Islet of Langerhans (tissue), 1 donor: ENCODE measurements around the gene TOMM20.
"Not testable (repeated sequence)": the region's sequence is repeated elsewhere in the genome, so short reads cannot be mapped to it uniquely, and the experiment has no call there.

Source experiments
- FAIRE-seq: peaks from one replicate; lab custom pipeline; 2011; peaks lifted over from hg19 to GRCh38; lab: Jason Lieb, UNC

The TOMM20 gene

DNA sequence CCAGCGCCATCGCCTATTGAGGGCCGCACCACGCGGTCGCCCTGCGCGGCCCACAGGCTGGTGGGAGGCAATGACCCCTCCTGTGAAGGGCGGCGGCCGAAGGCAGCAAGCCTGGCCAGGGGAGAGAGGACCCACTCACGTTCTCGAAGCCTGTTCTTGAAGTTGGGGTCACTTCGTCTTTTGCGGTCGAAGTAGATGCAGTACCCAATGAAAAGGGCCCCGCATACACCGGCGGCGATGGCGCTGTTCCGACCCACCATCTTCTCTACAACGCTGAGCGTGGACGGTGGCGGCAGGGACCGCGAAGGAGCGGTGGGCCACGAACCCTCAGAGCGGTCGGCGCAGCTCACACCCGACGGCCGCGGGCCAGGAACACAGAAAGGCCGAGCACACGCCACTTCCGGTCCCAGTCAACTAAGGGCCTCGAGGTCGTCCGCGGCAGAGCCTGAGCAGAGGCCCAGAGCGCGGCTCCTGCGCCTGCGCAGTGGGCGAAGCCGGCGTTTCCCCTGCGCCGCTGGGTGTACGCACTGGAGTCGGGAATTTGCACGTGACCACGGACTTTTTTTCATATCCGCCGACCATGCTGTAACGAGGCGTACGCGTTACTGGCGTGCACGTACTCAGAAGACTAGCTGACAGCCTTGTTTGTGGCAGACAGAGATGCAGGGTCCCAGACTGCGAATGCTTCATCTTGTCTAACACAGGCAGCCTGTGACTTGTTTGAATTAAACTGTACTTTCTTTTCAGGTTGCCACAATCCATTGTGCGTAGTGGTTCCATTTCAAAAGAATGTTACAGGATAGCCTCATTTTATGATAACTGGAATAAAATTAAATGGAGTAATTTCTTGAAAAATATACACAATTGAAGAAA is at the start of gene TOMM20:
TSS of gene TOMM20 (minus strand) at position 382 of the 873 bp plus-strand sequence. CDS start at position 260, 122 bp downstream.
- FAIRE-seq: no peak

DNA sequence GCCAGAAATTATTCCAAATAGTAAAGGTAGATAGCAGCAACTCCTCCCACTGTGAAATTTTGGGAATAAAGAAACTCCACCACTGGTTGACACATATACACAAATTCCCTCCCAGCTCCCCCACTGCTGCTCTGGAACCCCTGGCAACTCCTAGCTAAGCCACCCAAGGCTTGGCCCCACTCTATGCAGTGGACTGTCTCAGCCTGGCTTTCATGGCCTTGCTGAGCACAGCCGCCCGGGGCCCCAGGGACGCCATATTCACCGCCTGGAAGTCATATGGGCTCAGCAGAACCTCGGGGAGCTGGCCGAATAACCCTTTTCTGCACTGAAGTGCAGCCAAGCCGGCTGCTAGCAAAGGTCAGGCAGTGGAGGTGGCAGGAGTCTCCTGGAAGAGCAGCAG is 47.8 kb upstream of the TOMM20 start:
- FAIRE-seq: no peak

DNA sequence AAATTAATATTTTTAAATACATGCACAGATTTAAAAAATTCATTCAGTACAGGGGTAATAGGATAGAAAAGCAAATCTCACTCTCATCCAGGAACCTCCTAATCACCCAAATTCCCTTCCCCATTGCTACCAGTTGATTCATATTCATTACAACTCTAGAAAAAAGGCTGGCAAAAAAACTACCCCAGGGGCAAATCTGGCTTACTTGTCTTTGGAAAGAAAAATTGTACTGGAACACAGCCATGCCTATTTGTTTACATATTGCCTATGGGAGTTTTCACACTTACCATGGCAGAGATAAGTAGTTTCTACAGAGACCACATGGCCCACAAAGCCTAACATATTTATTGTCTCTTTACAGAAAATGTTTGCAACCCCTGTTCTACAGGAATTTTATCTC is 41.3 kb upstream of the TOMM20 start:
- no peak for FAIRE-seq

DNA sequence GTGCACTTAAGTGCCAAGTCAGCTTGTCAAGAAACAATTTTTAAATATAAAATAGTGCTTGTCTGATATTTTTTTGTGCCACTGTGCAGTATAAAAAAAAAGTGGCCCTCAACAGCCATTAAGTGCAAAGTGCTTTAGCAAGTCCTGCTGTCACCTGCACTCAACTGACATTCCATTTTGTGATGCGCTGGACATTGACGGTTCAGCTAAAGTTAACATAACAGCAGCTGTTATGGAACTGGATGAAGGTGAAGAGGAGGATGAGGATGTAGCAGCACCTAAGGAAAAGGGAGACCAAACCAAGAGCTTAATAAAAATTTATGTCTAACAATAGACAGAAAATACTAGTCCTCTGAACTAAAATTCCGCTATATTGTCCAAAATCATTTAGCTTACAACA is 39.7 kb upstream of the TOMM20 start:
- FAIRE-seq: no peak

DNA sequence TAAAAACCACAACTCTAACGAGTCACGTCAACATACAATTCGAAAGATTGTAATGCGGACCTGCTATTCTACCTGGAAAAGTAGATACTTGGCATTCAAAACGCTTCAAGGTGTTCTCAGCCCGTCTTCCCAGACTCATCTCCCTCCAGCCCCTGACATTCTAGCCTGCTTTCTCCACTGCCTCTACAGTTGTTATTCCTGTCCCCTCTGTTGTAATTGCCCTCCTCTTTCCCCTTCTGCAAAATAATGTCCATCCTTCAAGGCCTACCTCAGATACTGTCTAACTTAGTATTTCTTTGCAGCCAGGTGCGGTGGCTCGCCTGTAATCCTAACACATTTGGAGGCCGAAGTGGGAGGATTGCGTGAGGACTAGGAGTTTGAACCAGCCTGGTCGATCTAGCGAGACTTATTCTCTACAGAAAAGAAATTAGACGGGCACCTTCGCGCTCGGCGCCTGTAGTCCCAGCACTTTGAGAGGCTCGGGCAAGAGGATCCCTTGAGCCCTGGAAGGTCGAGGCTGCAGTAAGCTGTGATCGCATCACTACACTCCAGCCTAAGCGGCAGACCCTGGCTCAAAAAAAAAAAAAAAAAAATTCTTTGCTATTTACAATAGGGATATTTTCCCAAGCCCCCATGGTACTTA is 33.2 kb upstream of the TOMM20 start:
- FAIRE-seq: no peak

DNA sequence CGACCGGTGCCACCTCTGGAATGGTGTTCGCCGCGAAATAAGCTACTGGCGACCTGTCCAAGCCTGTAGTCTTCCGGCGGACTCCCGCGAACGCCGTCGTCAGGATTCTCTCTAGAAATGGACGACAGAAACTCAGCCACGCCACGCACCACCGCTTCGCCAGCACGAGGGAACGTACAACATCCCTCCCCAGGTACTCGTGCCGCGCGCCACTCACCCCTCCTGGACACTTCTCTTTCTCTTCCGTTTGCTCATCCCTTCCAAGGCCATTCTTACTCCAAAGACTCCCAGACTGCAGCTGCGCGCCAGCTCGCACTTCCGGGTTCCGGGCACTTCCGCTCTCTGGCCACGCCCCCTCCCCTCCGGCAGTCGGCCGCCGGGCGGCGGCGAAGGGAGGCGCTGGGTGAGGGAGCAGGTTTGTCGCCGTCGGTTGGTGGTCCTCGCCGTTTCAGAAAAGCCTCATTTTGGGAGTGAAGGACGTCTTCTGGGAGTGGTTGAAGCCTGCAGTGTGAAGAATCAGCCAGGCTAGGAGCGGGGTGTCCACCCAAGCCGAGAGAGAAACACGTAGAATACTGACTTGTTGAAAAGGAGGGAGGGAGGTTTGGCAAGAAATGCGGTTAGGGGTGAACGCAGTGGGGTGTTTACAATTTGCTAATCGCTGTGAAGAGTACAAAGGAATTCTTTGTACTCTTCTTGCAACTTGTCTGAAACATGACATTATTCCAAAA is 32.5 kb upstream of the TOMM20 start, which contains the start of gene RBM34:
TSS of gene RBM34 (minus strand) at position 294 of the 728 bp plus-strand sequence. CDS start at position 270, 24 bp downstream.
- FAIRE-seq: no peak

DNA sequence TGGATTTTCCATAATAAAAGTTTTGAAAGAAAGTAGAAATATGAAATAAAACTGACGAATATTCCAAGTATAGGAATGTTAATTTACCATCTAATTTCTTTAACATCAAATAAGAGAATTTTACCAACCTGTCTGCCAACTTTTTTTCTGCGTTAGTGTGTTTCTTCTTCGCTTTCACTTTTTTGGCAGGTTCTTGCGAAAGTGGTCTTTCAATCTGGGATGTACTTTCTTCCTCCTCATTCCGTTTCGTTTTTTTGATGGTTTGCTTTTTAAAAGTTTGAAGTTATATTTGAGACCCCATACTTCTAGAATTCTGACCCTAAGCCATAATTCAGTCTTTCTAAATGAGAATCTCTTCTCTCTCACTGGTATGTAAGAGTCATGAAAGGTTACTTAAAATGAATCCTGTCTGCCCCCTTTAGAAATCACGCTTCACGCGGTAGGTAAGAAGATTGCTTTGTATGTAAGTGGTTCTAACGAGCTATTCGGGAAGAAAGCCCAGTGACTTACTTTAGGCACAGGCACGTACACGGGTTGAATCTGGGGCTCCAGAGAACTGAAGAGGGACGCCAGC is 31.8 kb upstream of the TOMM20 start:
- FAIRE-seq: no peak

DNA sequence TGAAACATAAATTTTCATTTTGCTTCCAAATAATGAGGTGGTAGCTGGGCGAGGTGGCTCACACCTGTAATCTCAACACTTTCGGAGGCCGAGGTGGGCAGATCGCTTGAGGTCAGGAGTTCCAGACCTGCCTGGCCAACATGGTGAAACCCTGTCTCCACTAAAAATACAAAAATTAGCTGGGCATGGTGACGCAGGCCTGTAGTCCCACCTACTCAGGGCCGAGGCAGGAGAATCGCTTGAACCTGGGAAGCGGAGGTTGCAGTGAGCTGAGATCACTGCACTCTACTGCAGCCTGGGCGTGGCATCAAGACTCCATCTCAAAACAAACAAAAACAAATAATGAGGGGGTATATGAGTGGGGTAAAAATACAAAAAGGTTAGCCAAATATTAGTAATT is 31.3 kb upstream of the TOMM20 start:
- not testable (repeated sequence) for FAIRE-seq

DNA sequence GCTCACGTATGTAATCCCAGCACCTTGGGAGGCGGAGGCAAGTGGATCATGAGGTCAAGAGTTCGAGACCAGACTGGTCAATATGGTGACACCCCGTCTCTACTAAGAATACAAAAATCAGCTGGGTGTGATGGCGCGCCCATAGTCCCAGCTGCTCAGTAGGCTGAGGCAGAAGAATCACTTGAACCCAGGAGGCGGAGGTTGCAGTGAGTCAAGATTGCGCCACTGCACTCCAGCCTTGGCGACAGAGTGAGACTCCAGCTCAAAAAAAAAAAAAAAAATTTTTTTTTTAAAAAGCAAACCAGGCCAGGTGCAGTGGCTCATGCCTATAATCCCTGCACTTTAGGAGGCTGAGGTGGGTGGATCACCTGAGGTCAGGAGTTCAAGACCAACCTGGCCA is 30.6 kb upstream of the TOMM20 start:
- not testable (repeated sequence) for FAIRE-seq

DNA sequence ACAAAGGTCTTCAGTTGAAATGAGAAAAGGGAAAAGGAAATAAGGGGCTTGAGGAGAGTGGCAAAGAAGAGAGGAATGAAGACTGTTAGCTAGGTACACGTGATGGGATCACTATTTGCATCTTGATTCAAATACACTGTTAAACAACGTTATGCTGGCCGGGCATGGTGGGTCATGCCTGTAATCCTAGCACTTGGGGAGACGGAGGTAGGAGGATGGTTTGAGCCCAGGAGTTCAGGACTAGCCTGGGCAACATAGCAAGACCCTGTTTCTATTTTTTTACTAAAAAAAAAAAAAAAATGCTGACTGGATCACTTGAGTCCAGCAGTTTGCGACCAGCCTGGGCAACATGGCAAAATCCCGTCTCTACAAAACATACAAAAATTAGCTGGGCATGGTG is 30.0 kb upstream of the TOMM20 start:
- no peak for FAIRE-seq

DNA sequence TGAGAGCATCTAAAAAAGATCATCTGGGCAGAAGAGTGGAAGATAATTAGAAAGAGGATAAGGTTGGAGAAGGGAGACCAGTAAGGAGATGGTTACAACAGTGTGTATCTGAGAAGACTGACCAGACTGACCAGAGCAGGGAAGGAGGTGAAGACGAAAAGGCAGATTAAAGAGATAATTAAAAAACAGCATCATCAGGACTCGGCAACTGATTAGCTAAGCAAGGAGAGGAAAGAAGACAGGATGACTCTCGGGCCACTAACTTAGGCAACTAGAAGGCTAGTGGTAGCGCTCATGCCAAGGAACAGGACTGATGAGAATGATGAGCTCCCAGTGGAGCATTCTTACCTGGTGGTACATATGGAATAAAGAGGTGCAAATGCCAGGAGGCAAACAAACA is 28.5 kb upstream of the TOMM20 start:
- no peak for FAIRE-seq

DNA sequence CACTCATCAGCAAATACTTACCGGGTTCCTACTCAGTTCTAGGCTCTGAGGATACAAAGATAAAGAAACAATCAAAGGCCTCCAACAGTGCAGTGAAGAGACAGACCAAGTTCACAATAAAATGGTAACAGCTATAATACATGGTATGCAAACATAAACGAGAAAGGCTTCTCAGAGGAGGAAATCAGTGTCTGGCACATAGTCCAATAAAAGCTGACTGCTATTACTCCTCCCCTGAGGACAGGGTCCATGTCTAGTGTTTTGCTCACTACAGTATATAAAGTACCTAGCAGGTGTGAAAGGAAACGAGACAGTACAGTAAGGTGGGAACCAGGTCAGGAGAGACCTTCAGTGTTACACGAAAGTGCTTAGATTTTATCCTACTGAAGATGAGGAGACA is 28.1 kb upstream of the TOMM20 start:
- no peak for FAIRE-seq

DNA sequence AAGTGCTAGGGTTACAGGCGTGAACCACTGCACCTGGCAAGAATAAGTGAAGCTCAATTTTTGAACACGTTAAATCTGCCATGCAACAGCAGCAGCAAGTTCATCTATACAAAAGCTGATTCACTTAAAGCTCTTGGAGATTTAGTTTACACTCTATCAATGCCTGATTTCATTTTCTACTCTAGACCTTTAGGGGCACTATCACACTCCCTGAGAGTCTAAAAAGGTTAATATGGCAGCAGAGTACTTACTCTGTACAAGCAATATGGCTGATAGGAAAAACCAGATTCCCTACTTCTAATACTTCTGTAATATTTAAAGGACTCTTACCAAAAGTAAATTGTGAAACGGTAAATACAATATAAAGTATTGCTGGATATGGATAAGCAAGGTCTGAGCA is 27.6 kb upstream of the TOMM20 start:
- no peak for FAIRE-seq

DNA sequence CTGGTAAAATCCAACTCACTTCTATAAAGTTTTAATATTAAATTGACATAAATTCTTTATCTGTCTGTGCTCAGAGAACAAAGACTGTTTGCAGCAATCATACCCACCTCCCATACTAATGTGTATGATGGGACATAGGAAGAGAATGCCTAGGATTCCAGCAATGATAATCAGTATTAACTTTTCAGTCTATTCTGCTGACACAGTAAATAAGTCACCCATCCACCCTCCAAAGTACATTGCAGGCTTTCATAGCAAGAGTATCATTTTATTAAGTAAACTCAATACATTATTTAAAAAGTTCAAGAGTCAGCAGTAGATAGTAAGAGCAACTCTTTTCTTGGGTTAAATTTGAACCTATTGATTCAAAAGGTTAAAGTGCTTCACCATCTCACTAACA is 23.6 kb upstream of the TOMM20 start:
- no peak for FAIRE-seq

DNA sequence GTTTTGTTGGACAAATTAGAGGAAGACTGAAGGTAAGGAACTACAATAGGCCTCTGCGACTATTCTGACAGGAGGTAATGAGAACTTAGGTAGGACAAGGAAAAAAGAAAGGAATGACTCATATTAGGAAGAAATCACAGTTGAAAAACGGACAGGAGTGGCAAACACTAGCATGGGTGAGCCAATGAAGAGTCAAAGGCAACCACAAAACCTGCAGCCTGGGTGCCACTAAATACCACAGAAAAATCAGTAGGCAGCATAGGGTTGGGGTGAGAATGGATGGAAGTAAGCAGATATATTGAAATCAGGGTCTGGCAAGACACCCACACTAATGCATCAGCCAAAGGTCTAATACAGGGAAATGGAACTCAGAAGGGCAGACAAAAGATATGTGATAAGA is 22.4 kb upstream of the TOMM20 start:
- FAIRE-seq: no peak

DNA sequence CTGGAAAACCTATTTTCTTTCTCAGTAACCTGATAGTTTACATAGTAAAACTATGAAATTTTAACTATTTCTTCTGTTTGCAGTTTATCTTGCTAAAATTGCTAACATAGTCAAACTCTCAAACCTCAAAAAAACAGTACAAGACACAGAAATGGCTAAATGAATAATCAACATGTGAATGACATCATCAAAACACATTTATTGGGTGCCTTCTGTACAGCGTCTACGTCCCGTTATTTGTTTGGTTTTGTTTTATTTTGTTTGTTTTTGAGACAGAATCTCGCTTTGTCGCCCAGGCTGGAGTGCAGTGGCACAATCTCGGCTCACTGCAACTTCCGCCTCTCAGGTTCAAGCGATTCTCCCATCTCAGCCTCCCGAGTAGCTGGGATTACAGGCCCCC is 21.2 kb upstream of the TOMM20 start:
- no peak for FAIRE-seq

DNA sequence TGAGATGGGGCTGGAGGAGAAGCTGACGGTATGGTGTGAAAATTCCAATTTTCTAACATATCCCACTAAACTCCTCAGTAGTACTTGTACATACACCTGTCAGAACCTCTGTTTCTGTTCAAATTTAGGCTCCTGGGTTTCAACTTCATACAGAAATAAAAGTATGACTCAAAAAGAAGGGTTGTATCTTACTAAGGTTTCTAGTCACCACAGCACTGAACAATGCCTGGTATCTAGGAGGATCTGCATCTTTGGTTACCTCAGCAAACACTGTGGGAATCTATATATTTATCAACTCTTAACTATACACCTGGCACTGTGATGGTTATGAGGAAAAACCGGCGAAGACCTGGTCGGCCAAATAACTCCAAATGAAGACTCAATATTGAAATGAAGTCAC is 18.6 kb upstream of the TOMM20 start:
- no peak for FAIRE-seq

DNA sequence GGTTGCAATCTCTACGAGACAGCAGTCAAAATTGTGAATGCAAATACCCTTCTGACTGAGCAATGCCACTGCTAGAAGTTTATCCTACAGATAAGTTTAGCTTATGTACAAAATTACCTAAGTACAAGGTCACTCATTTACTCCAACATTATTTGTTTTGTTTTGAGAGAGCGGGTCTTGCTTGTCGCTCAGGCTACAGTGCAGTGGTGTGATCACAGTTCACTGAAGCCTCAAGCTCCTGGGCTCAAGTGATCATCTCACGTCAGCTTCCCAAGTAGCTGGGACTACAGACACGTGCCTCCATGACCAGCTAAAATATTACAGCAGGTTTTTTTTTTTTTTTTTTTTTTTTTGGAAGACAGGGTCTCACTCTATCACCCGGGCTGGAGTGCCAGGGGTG is 17.0 kb upstream of the TOMM20 start:
- FAIRE-seq: no peak

DNA sequence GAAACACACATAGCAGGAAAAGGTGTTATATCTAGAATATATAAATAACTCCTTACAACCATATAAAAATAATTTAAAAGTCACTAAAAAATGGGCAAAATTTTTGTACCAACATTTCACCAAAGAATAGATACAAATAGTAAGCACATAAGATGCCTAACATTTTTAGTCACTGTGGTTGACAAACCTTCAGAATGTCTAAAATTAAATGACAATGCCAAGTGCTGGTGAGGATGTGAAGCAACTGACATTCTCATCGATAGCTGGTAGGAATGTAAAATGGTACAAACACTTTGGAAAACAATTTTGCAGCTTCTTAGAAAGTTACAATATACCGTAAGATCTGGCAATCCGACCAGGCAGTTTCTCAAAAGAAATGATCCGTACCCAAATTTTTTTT is 14.4 kb upstream of the TOMM20 start:
- FAIRE-seq: no peak

DNA sequence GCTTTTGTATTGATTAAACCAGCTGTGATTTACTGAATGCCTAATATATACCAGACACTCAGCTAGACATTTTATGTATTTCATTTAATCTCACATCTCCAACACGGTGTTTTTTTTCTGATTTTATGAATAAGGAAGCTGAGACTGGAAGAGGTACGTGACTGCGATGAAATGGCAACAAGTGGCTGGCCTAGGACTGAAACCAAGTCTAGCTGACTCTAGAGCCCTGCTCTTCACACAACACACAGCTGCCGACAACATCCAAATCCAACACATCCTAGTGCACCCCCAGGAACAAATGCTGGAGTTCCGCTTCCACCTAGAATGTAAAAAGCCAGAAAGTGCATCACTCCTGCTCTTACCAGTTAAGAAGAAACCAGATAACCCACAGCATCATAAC is 10.7 kb upstream of the TOMM20 start:
- FAIRE-seq: no peak

DNA sequence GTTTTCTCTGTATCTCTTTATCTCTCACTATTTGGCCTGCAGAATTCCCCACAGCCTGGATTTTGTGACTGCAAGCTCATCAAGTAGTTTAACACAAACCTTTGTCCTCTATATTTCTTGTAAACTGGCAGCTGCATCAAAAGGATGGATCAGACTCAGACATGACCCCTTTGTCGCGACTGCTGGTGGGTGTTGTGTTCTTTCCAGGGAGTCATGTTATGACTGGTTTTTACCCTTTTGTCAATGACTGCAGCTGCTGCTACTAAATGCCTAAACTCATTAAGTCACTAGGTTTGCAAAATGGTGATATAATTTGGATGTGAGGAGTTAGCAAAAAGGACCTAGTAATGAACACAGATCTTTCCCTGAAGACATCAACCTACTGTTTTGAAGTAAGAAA is 10.2 kb upstream of the TOMM20 start:
- FAIRE-seq: no peak

DNA sequence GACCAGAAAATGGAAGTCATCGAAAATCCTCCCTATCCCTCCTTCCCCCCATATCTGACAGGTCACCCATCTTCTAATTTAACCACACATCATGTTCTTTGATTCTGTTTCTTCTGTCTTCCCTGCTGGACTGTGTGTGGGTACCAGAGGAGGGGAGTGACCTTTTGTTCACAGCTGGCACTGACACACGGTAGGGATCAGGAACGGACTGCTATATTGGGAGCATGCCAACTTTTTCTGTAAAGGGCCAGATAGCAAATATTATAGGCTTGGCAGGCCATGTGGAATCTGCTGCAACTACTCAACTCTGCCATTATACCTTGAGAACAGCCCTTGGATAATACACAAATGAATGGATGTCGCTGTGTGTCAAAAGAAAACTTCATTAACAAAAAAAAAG is 7.5 kb upstream of the TOMM20 start:
- FAIRE-seq: no peak

DNA sequence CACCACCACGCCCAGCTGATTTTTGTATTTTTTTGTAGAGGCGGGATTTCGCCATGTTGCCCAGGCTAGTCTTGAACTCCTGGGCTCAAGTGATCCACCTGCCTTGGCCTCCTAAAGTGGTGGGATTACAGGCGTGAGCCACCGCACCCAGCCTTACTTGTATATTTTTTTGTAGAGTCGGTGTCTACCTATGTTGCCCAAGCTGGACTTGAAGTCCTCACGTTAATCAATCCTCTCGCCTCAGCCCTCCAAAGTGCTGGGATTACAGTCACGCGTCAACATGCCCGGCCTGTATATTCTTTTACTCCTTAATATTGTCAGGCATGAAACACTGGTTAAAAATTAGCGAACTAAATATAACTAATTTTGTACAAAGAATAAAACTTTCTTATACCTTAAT is 5.5 kb upstream of the TOMM20 start:
- no peak for FAIRE-seq
